Measurements from ENCODE around the gene ATP6V0E2.

ATP6V0E2 gene

GRCh38 chr7:149864751-149865150 lies 9.0 kb upstream of the ATP6V0E2 start:
- no peak for DNase-seq

- peak; percentile 45 to 64 for DNase-seq
These were observed 8.3 kb upstream of the ATP6V0E2 start for GRCh38 chr7:149865437-149865836.

DNA sequence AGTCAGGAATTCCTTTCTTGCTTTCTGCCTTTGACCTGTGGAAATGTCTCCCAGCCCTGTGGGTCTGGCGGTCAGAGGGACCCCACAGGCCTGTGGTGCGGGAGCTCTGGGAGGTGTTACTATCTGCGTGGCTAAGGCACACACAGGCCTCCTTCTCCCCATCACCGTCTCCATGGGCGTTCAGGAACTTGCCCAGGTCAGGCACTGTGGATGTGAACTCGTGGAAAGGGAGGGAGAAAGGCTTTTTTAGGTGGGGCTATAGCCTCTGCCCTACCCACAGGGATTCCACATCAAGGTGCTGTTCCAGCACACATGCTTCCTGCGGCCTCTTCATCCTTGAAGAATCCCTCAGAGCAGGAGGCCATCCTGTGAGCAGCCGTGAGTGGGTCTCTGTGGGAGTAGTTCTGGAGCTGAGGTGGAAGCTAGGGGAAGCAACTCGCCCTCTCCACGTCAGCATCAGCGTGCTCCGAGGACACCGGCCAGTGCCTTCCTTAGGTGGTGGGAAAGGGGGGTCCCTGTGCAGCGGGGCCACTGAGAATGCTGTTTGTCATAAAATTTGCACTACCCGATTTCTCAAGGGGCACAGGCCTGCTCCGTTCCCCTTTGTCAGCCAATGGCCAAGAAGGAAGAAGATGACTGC lies 7.5 kb upstream of the ATP6V0E2 start:
- no peak for DNase-seq

GRCh38 chr7:149866779-149867447 lies 6.9 kb upstream of the ATP6V0E2 start:
- no peak for DNase-seq

DNA sequence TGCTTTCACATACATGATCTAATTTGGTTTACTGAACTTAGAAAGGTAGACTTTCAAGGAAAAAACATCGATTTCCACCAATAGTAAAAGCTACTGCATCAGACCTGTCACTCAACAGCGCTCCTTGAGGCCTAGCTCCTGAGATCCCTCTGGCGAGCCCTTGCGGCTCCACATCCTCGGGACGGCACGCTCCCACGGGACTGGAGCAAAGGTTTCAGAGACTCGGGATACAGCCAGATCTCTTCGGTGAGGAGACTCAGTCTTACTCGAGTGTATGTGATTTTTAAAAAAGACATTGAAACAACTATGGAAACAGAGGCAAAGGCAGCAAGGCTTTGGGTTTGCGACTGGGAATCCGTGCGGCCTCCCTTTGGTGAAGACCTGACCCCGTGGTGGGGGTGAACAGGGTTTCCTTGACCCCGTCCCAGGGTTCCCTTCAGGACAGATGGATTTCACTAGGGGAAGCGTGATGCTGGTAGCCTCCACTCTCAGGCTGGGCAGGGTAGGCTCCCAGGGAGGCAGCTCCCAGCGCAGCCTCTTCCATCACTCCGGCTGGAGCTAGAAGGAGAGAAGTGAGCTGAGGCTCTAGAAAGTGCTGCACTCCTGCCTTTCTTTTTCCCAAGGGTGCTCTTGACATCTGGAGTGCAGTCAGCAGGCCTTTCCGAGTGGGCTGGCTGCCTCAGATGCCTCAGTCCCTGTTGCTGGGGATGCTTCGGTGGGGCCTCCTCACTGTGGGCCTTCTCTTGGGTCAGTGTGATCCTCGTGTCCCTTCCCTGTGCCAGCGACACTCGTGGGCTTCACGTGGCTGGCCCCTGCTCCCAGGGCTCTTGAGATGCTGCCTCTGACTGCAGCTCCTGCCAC lies 5.8 kb upstream of the ATP6V0E2 start:
- no peak for DNase-seq

- no peak for DNase-seq
These were observed 5.0 kb upstream of the ATP6V0E2 start for GRCh38 chr7:149868623-149869290.

- no peak for DNase-seq
These were observed 4.5 kb upstream of the ATP6V0E2 start for GRCh38 chr7:149869291-149869650.

- DNase-seq, result peak; percentile 38 to 67
These were observed 3.9 kb upstream of the ATP6V0E2 start for GRCh38 chr7:149869867-149870266.

DNA sequence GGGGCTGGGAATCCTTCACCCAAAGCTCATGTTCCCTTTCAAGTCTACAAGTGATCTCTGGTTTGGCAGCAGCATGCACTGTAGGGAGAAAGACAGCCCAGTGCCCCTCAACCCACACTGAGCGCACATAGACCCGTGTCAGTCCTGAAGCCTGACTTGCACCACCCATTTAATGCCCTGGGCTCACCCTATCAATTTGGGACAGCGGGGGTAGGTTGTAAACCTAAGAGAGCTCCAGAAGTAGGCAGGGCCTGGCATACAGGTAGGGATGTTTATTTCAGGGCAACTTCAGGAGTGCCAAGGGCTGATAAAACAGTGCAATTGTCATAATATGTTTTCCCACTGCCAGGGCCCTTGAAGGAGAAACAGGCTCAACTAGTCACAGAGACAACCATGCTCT lies 3.5 kb upstream of the ATP6V0E2 start:
- no peak for DNase-seq

DNA sequence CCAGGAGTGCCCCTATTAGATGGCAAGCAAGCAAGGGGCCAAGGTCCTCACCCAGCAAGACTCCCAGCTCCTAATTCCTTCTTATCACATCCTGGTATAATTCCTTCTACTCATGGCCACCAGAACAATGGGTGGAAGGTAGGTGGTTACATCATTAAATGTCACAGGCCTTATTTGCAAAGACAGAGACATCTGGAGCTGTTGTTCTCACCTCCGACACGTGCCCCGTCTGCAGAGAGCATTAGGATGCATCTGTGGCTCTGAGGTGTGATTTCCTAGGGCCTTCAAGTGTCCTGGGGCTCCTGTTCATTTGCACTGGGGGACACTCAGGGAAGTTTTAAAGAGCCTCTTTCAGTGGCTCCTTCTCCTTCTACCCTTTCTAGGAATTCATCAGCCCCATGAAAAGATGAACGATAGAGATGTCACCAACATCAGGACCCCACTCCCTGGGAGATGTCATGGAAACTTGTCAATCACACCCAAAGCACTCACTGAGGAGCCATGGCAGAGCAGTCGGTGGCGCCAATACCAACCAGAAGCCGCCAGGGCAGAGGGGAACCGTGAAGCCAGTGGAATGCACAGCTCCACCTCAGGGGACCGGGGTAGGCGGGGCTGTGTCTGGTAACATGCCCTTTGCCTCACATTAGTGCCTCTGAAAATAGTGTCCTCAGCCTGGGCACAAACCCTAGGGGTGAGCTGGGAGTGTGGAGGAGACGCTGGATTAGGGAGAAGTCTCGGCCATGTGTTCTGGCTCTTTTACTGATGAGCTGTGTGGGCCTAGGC lies 2.9 kb upstream of the ATP6V0E2 start:
- no peak for DNase-seq

DNA sequence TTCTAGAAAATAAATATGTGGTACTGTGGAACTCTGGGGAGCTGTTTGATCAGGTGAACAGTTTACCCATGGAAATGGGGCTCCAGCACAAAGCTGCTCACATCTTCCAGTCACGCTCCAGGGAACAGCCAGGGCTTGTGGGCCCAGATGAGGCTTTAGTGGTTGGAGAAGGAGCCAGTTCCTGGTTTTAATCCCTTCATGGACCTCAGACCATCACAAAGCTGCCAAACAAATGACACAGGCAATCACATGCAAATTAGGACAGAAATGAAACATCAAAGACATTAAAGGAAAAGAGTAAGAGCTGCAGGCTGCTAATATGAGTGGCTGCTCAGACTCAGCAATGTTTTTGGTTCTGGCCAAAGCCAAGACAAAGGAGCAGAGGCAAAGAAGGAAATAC lies 2.2 kb upstream of the ATP6V0E2 start:
- no peak for DNase-seq

- peak in 1 of 2 donors; percentile 57 for DNase-seq
These were observed 1.2 kb upstream of the ATP6V0E2 start for GRCh38 chr7:149872419-149873073.

GRCh38 chr7:149873970-149874643 lies 338 bp downstream of the ATP6V0E2 start:
- DNase-seq, result no peak

DNA sequence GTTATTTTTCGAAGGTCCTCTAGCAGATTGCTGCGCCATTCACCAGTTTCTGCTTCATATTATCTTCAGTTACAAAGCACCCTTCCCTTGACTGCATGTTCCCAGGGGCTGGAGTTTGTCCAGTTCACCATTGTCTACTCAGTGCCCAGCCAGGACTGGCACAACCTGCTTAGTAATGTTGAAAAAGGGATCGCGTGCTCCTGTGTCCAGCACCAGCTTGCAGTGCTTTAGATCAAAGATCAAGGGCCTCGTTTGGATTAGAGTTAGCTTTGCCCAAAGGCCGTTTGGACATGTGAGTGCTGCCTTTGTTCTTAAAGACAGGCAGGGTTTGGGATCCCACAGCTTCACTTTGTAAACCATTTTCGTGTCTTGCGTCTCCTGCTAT lies 867 bp downstream of the ATP6V0E2 start:
- DNase-seq, result no peak

GRCh38 chr7:149875396-149875795 lies 1.6 kb downstream of the ATP6V0E2 start:
- DNase-seq, result no peak

- no peak for DNase-seq
These were observed 4.2 kb downstream of the ATP6V0E2 start for GRCh38 chr7:149877890-149878522.

- no peak for DNase-seq
These were observed 4.8 kb downstream of the ATP6V0E2 start for GRCh38 chr7:149878523-149878921.

DNA sequence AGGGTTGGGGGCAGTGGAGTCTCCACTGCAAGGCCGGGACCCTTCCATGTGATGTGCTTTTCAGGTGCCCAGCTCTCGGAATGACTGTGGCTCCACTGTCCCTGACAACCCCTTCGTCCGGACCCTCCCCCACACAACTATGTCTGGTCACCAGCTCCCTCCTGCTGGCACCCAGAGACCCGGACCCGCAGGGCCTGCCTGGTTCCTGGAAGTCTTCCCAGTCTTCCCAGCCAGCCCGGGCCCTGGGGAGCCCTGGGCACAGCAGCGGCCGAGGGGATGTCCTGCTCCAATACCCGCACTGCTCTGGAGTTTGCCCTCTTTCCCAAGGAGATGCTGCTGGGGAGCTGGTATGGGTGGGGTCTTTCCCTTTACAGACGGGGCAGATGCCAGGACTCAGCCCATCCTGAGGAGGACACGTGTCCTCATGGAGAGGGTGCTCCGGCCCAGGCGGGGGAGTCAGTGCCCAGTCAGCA lies 5.5 kb downstream of the ATP6V0E2 start:
- DNase-seq, result no peak

DNA sequence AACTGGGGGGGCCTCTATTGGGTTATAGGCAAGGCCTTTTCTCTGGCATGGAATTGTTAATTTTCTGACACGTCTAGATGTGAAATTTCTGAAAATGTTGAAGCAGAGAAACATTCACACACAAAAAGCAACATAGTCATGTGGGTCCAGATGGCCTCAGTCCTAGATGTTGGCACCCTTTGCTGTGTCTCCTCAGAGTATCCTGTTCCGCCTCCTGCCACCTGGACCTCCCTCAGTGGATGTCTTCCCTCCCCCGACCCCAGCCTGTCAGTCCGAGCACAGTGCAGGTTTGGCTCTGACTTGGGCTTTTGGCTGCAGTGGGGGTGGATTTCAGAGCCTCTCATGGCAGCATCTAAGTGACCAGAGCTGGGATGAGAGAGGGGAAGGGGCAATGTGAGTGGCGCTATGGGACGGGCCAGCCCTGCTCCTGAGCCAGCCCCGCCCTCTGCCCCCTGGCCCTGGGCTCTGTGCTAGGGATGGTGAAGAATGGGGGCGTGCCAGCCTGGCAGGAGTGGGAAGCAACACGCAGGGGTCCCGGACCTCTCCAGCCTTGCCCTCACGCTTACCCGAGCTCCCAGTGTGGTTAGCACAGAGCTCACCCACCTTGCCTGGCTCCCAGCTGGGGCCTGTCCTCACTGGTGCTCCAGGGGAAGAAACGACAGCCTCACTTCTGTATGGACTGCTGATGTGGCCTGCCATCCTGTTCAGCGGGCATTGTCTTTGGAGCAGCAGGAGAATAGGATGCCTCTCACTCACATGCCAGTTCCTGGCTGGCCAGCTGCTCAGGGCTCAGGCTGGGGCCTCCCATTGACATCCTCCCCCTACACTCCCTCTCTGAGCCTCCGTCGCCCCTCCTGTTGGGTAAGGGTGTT lies 6.2 kb downstream of the ATP6V0E2 start:
- DNase-seq, result no peak
